SU-DHL-6 (cell line): ENCODE data around the gene MINAR1.

ENCODE experiments used
- H2AFZ ChIP-seq: fragments of 200-600 bp; sonication (generic); 2 replicates; pipeline ENCODE4 v1.6.1; 2014; ENCODE audit warnings: low read depth, mild to moderate bottlenecking, moderate library complexity, mixed read lengths, antibody characterized with exemption, low read length; ENCODE audit not compliant: severe bottlenecking
- H3F3A ChIP-seq: fragments of 200-600 bp; shearing (Covaris generic); 2 replicates; pipeline ENCODE4 v1.6.0; 2016; ENCODE audit warnings: antibody characterized with exemption, mild to moderate bottlenecking; ENCODE audit not compliant: insufficient read depth
- H3K27ac ChIP-seq: fragments of 200-600 bp; sonication (generic); 2 replicates; pipeline ENCODE4 v1.5.1; 2016; ENCODE audit warnings: low read depth, mild to moderate bottlenecking, low read length, moderate library complexity, mixed read lengths
- H3K27me3 ChIP-seq: fragments of 200-600 bp; sonication (generic), shearing (Covaris generic); 2 replicates; pipeline ENCODE4 v1.6.0; 2014; ENCODE audit warnings: mild to moderate bottlenecking, low read length
- H3K36me3 ChIP-seq: fragments of 200-600 bp; sonication (generic); 2 replicates; pipeline ENCODE4 v1.6.1; 2014; ENCODE audit warnings: mild to moderate bottlenecking, low read length, mixed read lengths
- H3K4me2 ChIP-seq: fragments of 300-600, 200-600 bp; shearing (Covaris generic), sonication (generic); 2 replicates; pipeline ENCODE4 v1.6.0; 2014; ENCODE audit warnings: low read length, low read depth, mild to moderate bottlenecking; ENCODE audit not compliant: poor library complexity, severe bottlenecking
- H3K4me3 ChIP-seq: fragments of 200-600 bp; sonication (generic); 2 replicates; pipeline ENCODE4 v1.5.1; 2014; ENCODE audit warnings: antibody characterized with exemption, low read length, mild to moderate bottlenecking, mixed read lengths; ENCODE audit not compliant: insufficient read depth, poor library complexity, severe bottlenecking
- H3K79me2 ChIP-seq: fragments of 200-600 bp; sonication (generic); 2 replicates; pipeline ENCODE4 v1.6.1; 2014; ENCODE audit warnings: mild to moderate bottlenecking, low read length, moderate library complexity; ENCODE audit not compliant: insufficient read depth
- H3K9ac ChIP-seq: fragments of 200-600 bp; sonication (generic); 2 replicates; pipeline ENCODE4 v1.7.0; 2014; ENCODE audit warnings: mild to moderate bottlenecking, low read length
- H3K9me2 ChIP-seq: fragments of 200-600 bp; sonication (generic); replicated peaks from 2 replicates; pipeline ENCODE4 v1.6.1; 2014; ENCODE audit warnings: low read length; ENCODE audit not compliant: insufficient read depth
- H3K9me3 ChIP-seq: fragments of 200-600 bp; sonication (generic); 2 replicates; pipeline ENCODE4 v1.6.1; 2014; ENCODE audit warnings: low read length, mixed read lengths; ENCODE audit not compliant: insufficient read depth
- H4K20me1 ChIP-seq: fragments of 200-600 bp; sonication (generic); 2 replicates; pipeline ENCODE4 v1.6.1; 2014; ENCODE audit warnings: low read depth, mild to moderate bottlenecking, antibody characterized with exemption, low read length, moderate library complexity, mixed read lengths
- CTCF ChIP-seq: fragments of 200-600 bp; sonication (generic); IDR thresholded peaks from one replicate; pipeline ENCODE4 v1.5.1; 2017; ENCODE audit warnings: antibody characterized with exemption, mild to moderate bottlenecking, low read length, moderate library complexity; ENCODE audit not compliant: insufficient read depth, poor library complexity, severe bottlenecking
- EZH2phosphoT487 ChIP-seq: fragments of 200-600 bp; sonication (generic), shearing (Covaris generic); conservative IDR thresholded peaks from 2 replicates; pipeline ENCODE4 v1.6.1; 2018; ENCODE audit warnings: mild to moderate bottlenecking, antibody characterized with exemption, low read length, moderate library complexity, mixed read lengths

MINAR1 gene

GRCh38 chr15:79467865-79468586 lies 35.9 kb downstream of the MINAR1 start:
- TF ChIP-seq EZH2phosphoT487: no peak
- no peak for TF ChIP-seq CTCF

GRCh38 chr15:79472446-79472845 lies 40.3 kb downstream of the MINAR1 start:
- H3K9ac ChIP-seq: no peak overlapping the region
- no peak overlapping the region for H2AFZ ChIP-seq
- H3F3A ChIP-seq: no peaks in the 10 kb centered on the region
- no peak overlapping the region for H3K4me3 ChIP-seq
- no peaks in the 10 kb centered on the region for H3K27me3 ChIP-seq
- TF ChIP-seq CTCF (no peak), EZH2phosphoT487 (no peak)
- no peak overlapping the region for H3K27ac ChIP-seq
- H3K9me3 ChIP-seq: no peaks in the 10 kb centered on the region
- no peaks in the 10 kb centered on the region for H4K20me1 ChIP-seq
- no peak overlapping the region for H3K4me2 ChIP-seq
- H3K9me2 ChIP-seq: no peaks in the 10 kb centered on the region
- no peaks in the 10 kb centered on the region for H3K79me2 ChIP-seq
- no peaks in the 10 kb centered on the region for H3K36me3 ChIP-seq

More at GRCh38 chr15:79467865-79468586, 35.9 kb downstream of the MINAR1 start:
- no peaks in the 10 kb centered on the region for H3F3A ChIP-seq
- H4K20me1 ChIP-seq: no peaks in the 10 kb centered on the region
- no peaks in the 10 kb centered on the region for H3K9me2 ChIP-seq
- H3K4me2 ChIP-seq: no peak overlapping the region
- H3K27ac ChIP-seq: no peak overlapping the region
- H3K27me3 ChIP-seq: no peaks in the 10 kb centered on the region
- H3K36me3 ChIP-seq: no peaks in the 10 kb centered on the region
- H3K9ac ChIP-seq: no peak overlapping the region
- no peak overlapping the region for H3K4me3 ChIP-seq
- H3K9me3 ChIP-seq: no peaks in the 10 kb centered on the region
- no peaks in the 10 kb centered on the region for H3K79me2 ChIP-seq
- no peak overlapping the region for H2AFZ ChIP-seq

GRCh38 chr15:79474252-79474651 lies 42.1 kb downstream of the MINAR1 start:
- Histone ChIP-seq H3K4me2 (no peak overlapping the region), H3K9me2 (no peaks in the 10 kb centered on the region), H3K9ac (no peak overlapping the region), H3K27me3 (no peaks in the 10 kb centered on the region), H4K20me1 (no peaks in the 10 kb centered on the region), H3K79me2 (no peaks in the 10 kb centered on the region), H2AFZ (no peak overlapping the region), H3K4me3 (no peak overlapping the region), H3K27ac (no peak overlapping the region), H3K9me3 (no peaks in the 10 kb centered on the region), H3K36me3 (no peaks in the 10 kb centered on the region), H3F3A (no peaks in the 10 kb centered on the region)
- TF ChIP-seq CTCF: no peak
- no peak for TF ChIP-seq EZH2phosphoT487
